Endometrial microvascular endothelial cells (primary cell): ENCODE results near the gene GRHPR. TPM values are rescaled to one million over a fixed set of nuclear protein-coding genes. Genes with fewer than 3 reads are reported as not detected.
"Not testable (repeated sequence)": the region's sequence is repeated elsewhere in the genome, so short reads cannot be mapped to it uniquely, and the experiment has no call there.

Experiments used
- in situ Hi-C: cut with HindIII; loops from 2 replicates; pipeline ENCODE4 v1.10.0; 2017; ENCODE audit warnings: low sequenced_read_pairs, low pct_unique_long_range_greater_than_20kb; ENCODE audit errors: inconsistent ontology term
- total RNA-seq: library from RNA; depleted of rRNA; stranded (reverse); fragments of >200 nt; gene quantifications from one replicate; pipeline ENCODE4 v1.2.3, GENCODE V29; 2015; ENCODE audit errors: inconsistent ontology term

GRHPR gene
- total RNA-seq, 1 donor from 2014 or later = 208 TPM

- in situ Hi-C loops = no loop called here
Measured at GRCh38 chr9:37395663-37396062, 26.8 kb upstream of the GRHPR start.

GRCh38 chr9:37397948-37398347 is 24.5 kb upstream of the GRHPR start:
- in situ Hi-C loops = not testable (repeated sequence)

GRCh38 chr9:37398464-37399025 is 24.0 kb upstream of the GRHPR start:
- in situ Hi-C loops = no loop called here

GRCh38 chr9:37399336-37399735 is 23.2 kb upstream of the GRHPR start:
- in situ Hi-C loops = no loop called here

GRCh38 chr9:37404590-37404989 is 17.9 kb upstream of the GRHPR start:
- in situ Hi-C loops = no loop called here

GRCh38 chr9:37405350-37405749 is 17.1 kb upstream of the GRHPR start:
- in situ Hi-C loops = no loop called here

- in situ Hi-C loops = no loop called here
Measured at GRCh38 chr9:37405764-37406380, 16.6 kb upstream of the GRHPR start.

GRCh38 chr9:37406603-37407401 is 15.7 kb upstream of the GRHPR start:
- in situ Hi-C loops = no loop called here

- in situ Hi-C loops = no loop called here
Measured at GRCh38 chr9:37407468-37407867, 15.0 kb upstream of the GRHPR start.

- in situ Hi-C loops = no loop called here
Measured at GRCh38 chr9:37408933-37409710, 13.4 kb upstream of the GRHPR start.

- in situ Hi-C loops = no loop called here
Measured at GRCh38 chr9:37410354-37410861, 12.1 kb upstream of the GRHPR start.

- in situ Hi-C loops = no loop called here
Measured at GRCh38 chr9:37410969-37411785, 11.3 kb upstream of the GRHPR start.

- in situ Hi-C loops = no loop called here
Measured at GRCh38 chr9:37412431-37413151, 9.9 kb upstream of the GRHPR start.

GRCh38 chr9:37413311-37413710 is 9.2 kb upstream of the GRHPR start:
- in situ Hi-C loops = no loop called here

GRCh38 chr9:37414503-37414943 is 8.0 kb upstream of the GRHPR start:
- in situ Hi-C loops = no loop called here

GRCh38 chr9:37415011-37415719 is 7.3 kb upstream of the GRHPR start:
- in situ Hi-C loops = no loop called here

- in situ Hi-C loops = no loop called here
Measured at GRCh38 chr9:37417252-37417803, 5.2 kb upstream of the GRHPR start.
